Fibroblast of villous mesenchyme (primary cell): ENCODE results near the gene HLA-DRA. TPM values are rescaled to one million over a fixed set of nuclear protein-coding genes. Genes with fewer than 3 reads are reported as not detected.

Source experiments
- DNase-seq: peaks from one replicate; pipeline ENCODE4 v3.0.0-alpha.2; 2010; ENCODE audit warnings: low read depth
- H3K4me3 ChIP-seq: 2 replicates; pipeline ENCODE4 v1.5.1; 2011; ENCODE audit warnings: low read depth, mild to moderate bottlenecking, low read length
- CTCF ChIP-seq: IDR thresholded peaks from 2 replicates; pipeline ENCODE4 v1.5.1; 2012; ENCODE audit warnings: low read depth, mild to moderate bottlenecking, low read length; ENCODE audit not compliant: insufficient read depth
- total RNA-seq: library from RNA; depleted of rRNA; stranded (reverse); fragments of >200 nt; gene quantifications from 2 replicates; pipeline ENCODE4 v1.2.3, GENCODE V29; 2012

Gene HLA-DRA
- total RNA-seq, 1 donor = not detected

GRCh38 chr6:32439139-32439538 is 548 bp upstream of the HLA-DRA start:
- TF ChIP-seq CTCF = no peak
- no peak overlapping the region for H3K4me3 ChIP-seq
- no peak for DNase-seq

- TF ChIP-seq CTCF = no peak
- no peak overlapping the region for H3K4me3 ChIP-seq
- no peak for DNase-seq
These were observed 2.6 kb downstream of the HLA-DRA start for GRCh38 chr6:32442243-32442667.

- TF ChIP-seq CTCF = no peak
- no peak overlapping the region for H3K4me3 ChIP-seq
- no peak for DNase-seq
These were observed 3.4 kb downstream of the HLA-DRA start for GRCh38 chr6:32442977-32443552.

- no peak overlapping the region for H3K4me3 ChIP-seq
- no peak for DNase-seq
- no peak for TF ChIP-seq CTCF
These were observed 4.7 kb downstream of the HLA-DRA start for GRCh38 chr6:32444433-32444832.

- H3K4me3 ChIP-seq = no peak overlapping the region
- no peak for TF ChIP-seq CTCF
- no peak for DNase-seq
These were observed 5.7 kb downstream of the HLA-DRA start for GRCh38 chr6:32445321-32445854.

- TF ChIP-seq CTCF = no peak
- no peak for DNase-seq
- H3K4me3 ChIP-seq = no peak overlapping the region
These were observed 8.2 kb downstream of the HLA-DRA start for GRCh38 chr6:32447932-32448331.
